Loucy (cell line): ENCODE measurements around the gene CORO2B.

Experiments
- H2AFZ ChIP-seq: fragments of 200-600 bp; sonication (generic); 2 replicates; pipeline ENCODE4 v1.6.0; 2016; ENCODE audit warnings: antibody characterized with exemption, mild to moderate bottlenecking, low read length, moderate library complexity
- H3F3A ChIP-seq: fragments of 200-600 bp; 2 replicates; pipeline ENCODE4 v1.6.0; 2016; ENCODE audit warnings: antibody characterized with exemption, low read depth, mild to moderate bottlenecking
- H3K27me3 ChIP-seq: fragments of 200-600 bp; sonication (generic); 2 replicates; pipeline ENCODE4 v1.6.1; 2014; ENCODE audit warnings: low read length, mild to moderate bottlenecking; ENCODE audit not compliant: insufficient read depth, poor library complexity, severe bottlenecking
- H3K36me3 ChIP-seq: fragments of 200-600 bp; sonication (generic); 2 replicates; pipeline ENCODE4 v1.6.1; 2016; ENCODE audit warnings: low read length; ENCODE audit not compliant: insufficient read depth
- H3K4me1 ChIP-seq: fragments of 200-600 bp; sonication (generic); 2 replicates; pipeline ENCODE4 v1.5.1; 2014; ENCODE audit warnings: low read length, mild to moderate bottlenecking; ENCODE audit not compliant: insufficient read depth, poor library complexity, severe bottlenecking
- H3K4me2 ChIP-seq: fragments of 200-600 bp; sonication (generic); 2 replicates; pipeline ENCODE4 v1.6.0; 2014; ENCODE audit warnings: antibody characterized with exemption, low read length, low read depth, mild to moderate bottlenecking; ENCODE audit not compliant: poor library complexity, severe bottlenecking
- H3K4me3 ChIP-seq: fragments of 200-600 bp; sonication (generic); 2 replicates; pipeline ENCODE4 v1.5.1; 2014; ENCODE audit warnings: low read length, mild to moderate bottlenecking, mixed read lengths; ENCODE audit not compliant: poor library complexity, severe bottlenecking
- H3K79me2 ChIP-seq: fragments of 200-600 bp; sonication (generic); 2 replicates; pipeline ENCODE4 v1.6.1; 2014; ENCODE audit warnings: low read length; ENCODE audit not compliant: insufficient read depth
- H3K9ac ChIP-seq: fragments of 200-600 bp; sonication (generic); 2 replicates; pipeline ENCODE4 v1.6.0; 2014; ENCODE audit warnings: mild to moderate bottlenecking, low read depth, low read length, moderate library complexity; ENCODE audit not compliant: poor library complexity, severe bottlenecking
- H3K9me2 ChIP-seq: fragments of 200-600 bp; sonication (generic); replicated peaks from 2 replicates; pipeline ENCODE4 v1.6.1; 2016; ENCODE audit warnings: low read depth, low read length, mixed read lengths
- H3K9me3 ChIP-seq: fragments of 200-600 bp; sonication (generic); 2 replicates; pipeline ENCODE4 v1.6.1; 2014; ENCODE audit warnings: mild to moderate bottlenecking, antibody characterized with exemption, low read length, low read depth; ENCODE audit not compliant: insufficient read depth
- H4K20me1 ChIP-seq: fragments of 200-600 bp; sonication (generic); 2 replicates; pipeline ENCODE4 v1.6.0; 2014; ENCODE audit warnings: antibody characterized with exemption, low read length, mild to moderate bottlenecking; ENCODE audit not compliant: insufficient read depth, poor library complexity, severe bottlenecking
- CTCF ChIP-seq: fragments of 200-600 bp; sonication (generic); conservative IDR thresholded peaks from 2 replicates; pipeline ENCODE4 v1.5.1; 2014; ENCODE audit warnings: mild to moderate bottlenecking, antibody characterized with exemption, low read length
- EZH2phosphoT487 ChIP-seq: fragments of 200-600 bp; IDR thresholded peaks from 2 replicates; pipeline ENCODE4 v1.6.1; 2018; ENCODE audit warnings: antibody characterized with exemption, mild to moderate bottlenecking, moderate library complexity, borderline replicate concordance

Gene CORO2B

DNA sequence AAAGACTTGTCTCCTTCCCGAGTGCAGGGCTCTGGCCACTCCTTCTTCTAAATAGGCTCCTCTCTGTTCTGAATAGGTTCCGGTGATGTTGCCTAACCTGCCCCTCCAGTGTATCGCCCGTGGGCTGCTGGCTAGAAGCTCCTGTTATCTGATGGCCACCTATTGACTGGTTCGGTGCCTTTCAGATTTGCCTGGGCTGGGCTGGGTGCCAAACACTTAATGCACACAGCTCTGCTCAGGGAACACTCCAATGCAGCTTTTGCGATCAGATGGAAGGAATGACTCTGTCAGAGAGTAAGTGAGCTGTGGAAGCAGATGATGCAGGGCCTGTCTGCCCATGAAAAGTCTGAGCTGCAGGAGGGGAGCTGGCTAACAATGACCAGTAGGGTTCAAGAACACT, 112.9 kb downstream of the CORO2B start:
- Histone ChIP-seq H3K4me3 (no peak overlapping the region), H3K4me1 (peaks cover 16% of the 10 kb centered on the region), H3K79me2 (no peaks in the 10 kb centered on the region), H3K9me2 (no peaks in the 10 kb centered on the region), H3F3A (no peaks in the 10 kb centered on the region), H3K9me3 (no peaks in the 10 kb centered on the region), H3K9ac (no peak overlapping the region), H4K20me1 (no peaks in the 10 kb centered on the region), H3K4me2 (no peak overlapping the region), H3K27me3 (no peaks in the 10 kb centered on the region), H2AFZ (no peak overlapping the region), H3K36me3 (no peaks in the 10 kb centered on the region)
- TF ChIP-seq CTCF (no peak), EZH2phosphoT487 (no peak)

DNA sequence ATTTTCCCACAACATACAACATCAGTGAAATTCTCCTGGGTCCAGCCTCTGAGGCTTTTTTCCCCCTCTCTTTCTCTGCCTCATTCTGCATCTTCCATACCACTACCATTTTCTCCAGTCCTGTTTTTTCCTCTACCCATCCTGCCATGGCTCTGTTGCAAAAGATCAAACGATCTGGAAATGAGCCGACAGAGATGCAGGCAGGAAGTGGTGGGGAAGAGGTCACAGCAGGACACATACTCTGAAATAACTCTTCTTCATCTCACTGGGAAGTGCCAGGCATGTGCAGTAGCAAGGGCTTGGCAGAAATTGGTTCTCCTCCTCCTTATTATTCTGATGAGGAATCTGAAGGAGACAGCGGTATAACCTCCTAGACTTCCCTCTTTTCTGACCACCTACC, 114.3 kb downstream of the CORO2B start:
- Histone ChIP-seq H3K36me3 (no peaks in the 10 kb centered on the region), H3F3A (no peaks in the 10 kb centered on the region), H3K4me2 (peak overlapping the region; percentile 40), H3K9ac (no peak overlapping the region), H4K20me1 (no peaks in the 10 kb centered on the region), H3K4me1 (peaks cover 16% of the 10 kb centered on the region), H3K9me3 (no peaks in the 10 kb centered on the region), H3K79me2 (no peaks in the 10 kb centered on the region), H3K4me3 (peak overlapping the region; percentile 15), H2AFZ (no peak overlapping the region), H3K27me3 (no peaks in the 10 kb centered on the region), H3K9me2 (no peaks in the 10 kb centered on the region)
- no peak for TF ChIP-seq CTCF
- no peak for TF ChIP-seq EZH2phosphoT487

GRCh38 chr15:68694111-68694510, 115.3 kb downstream of the CORO2B start:
- Histone ChIP-seq H4K20me1 (no peaks in the 10 kb centered on the region), H3K79me2 (no peaks in the 10 kb centered on the region), H3K4me3 (no peak overlapping the region), H3K36me3 (no peaks in the 10 kb centered on the region), H2AFZ (no peak overlapping the region; the same call in 1 of the 2 replicates), H3F3A (no peaks in the 10 kb centered on the region), H3K9me3 (no peaks in the 10 kb centered on the region), H3K9ac (no peak overlapping the region), H3K27me3 (no peaks in the 10 kb centered on the region), H3K4me1 (peaks cover 16% of the 10 kb centered on the region), H3K4me2 (no peak overlapping the region), H3K9me2 (no peaks in the 10 kb centered on the region)
- TF ChIP-seq EZH2phosphoT487: no peak

DNA sequence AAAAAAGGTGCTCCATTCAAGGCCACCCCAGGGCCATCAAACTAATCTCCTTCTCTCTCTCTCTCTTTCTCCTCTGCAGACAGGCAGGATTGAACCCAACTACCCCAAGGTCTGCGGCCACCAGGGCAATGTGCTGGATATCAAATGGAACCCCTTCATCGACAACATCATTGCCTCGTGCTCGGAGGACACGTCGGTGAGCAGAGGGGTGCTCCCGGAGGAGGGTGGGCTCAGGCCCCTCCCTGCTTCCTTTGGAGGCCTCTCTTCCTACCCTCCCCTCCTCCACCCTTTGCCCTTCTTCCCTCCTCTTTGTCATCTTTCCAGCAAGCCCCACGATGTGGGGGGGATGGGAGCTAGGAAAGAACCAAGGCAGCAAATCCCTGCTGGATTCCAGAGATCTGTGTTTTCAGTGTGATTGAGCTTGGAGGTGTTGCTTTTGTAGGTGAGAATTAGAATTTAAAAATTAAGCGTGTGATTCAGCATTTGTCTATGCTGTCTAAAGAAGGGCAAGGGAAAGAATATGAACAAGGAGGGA, 116.3 kb downstream of the CORO2B start:
- TF ChIP-seq EZH2phosphoT487 (no peak), CTCF (no peak)
- Histone ChIP-seq H3K4me3 (no peak overlapping the region), H3K4me2 (no peak overlapping the region), H3K79me2 (no peaks in the 10 kb centered on the region), H3K9ac (no peak overlapping the region), H4K20me1 (no peaks in the 10 kb centered on the region), H3F3A (no peaks in the 10 kb centered on the region), H3K9me2 (no peaks in the 10 kb centered on the region), H3K4me1 (peaks cover 16% of the 10 kb centered on the region), H3K27me3 (no peaks in the 10 kb centered on the region), H3K9me3 (no peaks in the 10 kb centered on the region), H2AFZ (no peak overlapping the region), H3K36me3 (no peaks in the 10 kb centered on the region)
